ENCODE data around the gene MIS18A. TPM values are rescaled to one million over a fixed set of nuclear protein-coding genes. Genes with fewer than 3 reads are reported as not detected.

Gene MIS18A
- total RNA-seq, 1 experiment from 2014 or later, result 55.9 TPM

- H3K36me3 Mint-ChIP-seq, result peaks cover 71% of the 10 kb centered on the region
- POLR2A ChIA-PET, result no interaction called here
Observed at GRCh38 chr21:32317726-32318125, 38.9 kb upstream of the MIS18A start.

DNA sequence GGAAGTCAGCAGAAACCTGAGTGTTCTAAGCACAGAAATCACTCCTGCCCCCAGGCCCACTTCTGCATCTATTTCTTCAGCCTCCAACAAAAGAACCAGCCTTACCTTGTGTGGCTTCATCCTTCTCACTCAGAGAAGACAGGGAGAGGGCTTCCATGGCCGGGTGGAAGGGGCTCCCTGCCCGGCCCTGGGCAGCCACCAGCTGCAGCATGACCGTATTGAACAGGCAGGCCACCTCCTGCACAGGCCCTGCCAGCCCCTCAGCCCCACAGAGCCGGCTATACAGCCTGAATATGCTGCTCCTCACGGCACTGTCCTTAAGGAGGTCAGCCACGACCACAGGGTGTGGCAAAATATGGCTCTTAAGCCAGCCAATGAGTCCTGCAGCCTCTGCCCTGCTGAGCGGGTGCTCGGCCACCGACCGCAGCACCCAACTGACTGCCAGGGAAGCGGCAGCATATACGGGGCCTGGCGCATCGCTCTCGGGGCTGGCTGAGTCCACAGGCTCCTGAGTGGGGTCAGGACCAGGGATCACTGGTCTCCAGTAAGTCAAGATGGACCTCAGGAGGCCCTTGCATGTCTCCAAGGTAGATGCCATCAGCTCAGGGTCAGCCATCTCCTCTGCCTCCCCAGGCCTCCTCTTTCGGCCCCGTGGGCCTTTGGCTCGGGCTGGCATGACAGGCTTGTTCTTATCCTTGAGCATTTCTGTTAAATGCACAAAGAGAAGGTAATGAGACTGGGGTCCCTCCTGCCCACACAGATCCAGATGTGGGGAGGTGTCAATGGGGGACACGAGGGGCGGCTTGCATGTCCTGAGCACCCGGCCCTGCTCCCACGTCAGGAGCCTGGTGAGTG lies 37.7 kb upstream of the MIS18A start:
- DNase-seq (ENCODE audit: low spot score) (no peak), ATAC-seq (no peak)
- Mint-ChIP-seq H3K9me3 (no peaks in the 10 kb centered on the region), H3K36me3 (peaks cover 62% of the 10 kb centered on the region), H3K27ac (no peak overlapping the region), H3K27me3 (ENCODE audit: low read depth) (no peaks in the 10 kb centered on the region), H3K4me1 (no peaks in the 10 kb centered on the region), H3K4me3 (no peak overlapping the region)
- ChIA-PET POLR2A (no interaction called here), CTCF (interaction anchor here (0.6 to 1.4 kb wide), 2 partner anchors 10 to 122 kb away, joined by 3 to 9 read pairs; no protein-coding TSS in a partner anchor)
- TF ChIP-seq IRF2 (CRISPR knock-in tag; IDR thresholded peaks at IDR 0.05; ENCODE audit: borderline replicate concordance, low read depth), result no peak
- TF ChIP-seq KAT7 (CRISPR knock-in tag; IDR thresholded peaks at IDR 0.05; ENCODE audit: borderline replicate concordance), result no peak
- TF ChIP-seq ELF4 (CRISPR knock-in tag; IDR thresholded peaks at IDR 0.05; ENCODE audit: low read depth), result no peak
- no peak for TF ChIP-seq MXD4 (CRISPR knock-in tag; IDR thresholded peaks at IDR 0.05; ENCODE audit: borderline replicate concordance)
- no peak for TF ChIP-seq ZMAT4 (CRISPR knock-in tag; IDR thresholded peaks at IDR 0.05)
- no peak for TF ChIP-seq NR3C1 (CRISPR knock-in tag; conservative IDR thresholded peaks at IDR 0.05; ENCODE audit: low read depth)
- TF ChIP-seq TCF7 (CRISPR knock-in tag; IDR thresholded peaks at IDR 0.05; ENCODE audit: low read depth), result no peak
- TF ChIP-seq TEAD4 (CRISPR knock-in tag; IDR thresholded peaks at IDR 0.05), result no peak
- no peak for TF ChIP-seq JAZF1 (CRISPR knock-in tag; IDR thresholded peaks at IDR 0.05)
- TF ChIP-seq E2F5 (CRISPR knock-in tag; IDR thresholded peaks at IDR 0.05), result no peak
- no peak for TF ChIP-seq ZNF423 (CRISPR knock-in tag; IDR thresholded peaks at IDR 0.05)
- TF ChIP-seq SP1 (CRISPR knock-in tag; conservative IDR thresholded peaks at IDR 0.05), result no peak
- TF ChIP-seq ZNF263 (CRISPR knock-in tag; IDR thresholded peaks at IDR 0.05; ENCODE audit: low read depth), result no peak
- TF ChIP-seq, protein P1, sequence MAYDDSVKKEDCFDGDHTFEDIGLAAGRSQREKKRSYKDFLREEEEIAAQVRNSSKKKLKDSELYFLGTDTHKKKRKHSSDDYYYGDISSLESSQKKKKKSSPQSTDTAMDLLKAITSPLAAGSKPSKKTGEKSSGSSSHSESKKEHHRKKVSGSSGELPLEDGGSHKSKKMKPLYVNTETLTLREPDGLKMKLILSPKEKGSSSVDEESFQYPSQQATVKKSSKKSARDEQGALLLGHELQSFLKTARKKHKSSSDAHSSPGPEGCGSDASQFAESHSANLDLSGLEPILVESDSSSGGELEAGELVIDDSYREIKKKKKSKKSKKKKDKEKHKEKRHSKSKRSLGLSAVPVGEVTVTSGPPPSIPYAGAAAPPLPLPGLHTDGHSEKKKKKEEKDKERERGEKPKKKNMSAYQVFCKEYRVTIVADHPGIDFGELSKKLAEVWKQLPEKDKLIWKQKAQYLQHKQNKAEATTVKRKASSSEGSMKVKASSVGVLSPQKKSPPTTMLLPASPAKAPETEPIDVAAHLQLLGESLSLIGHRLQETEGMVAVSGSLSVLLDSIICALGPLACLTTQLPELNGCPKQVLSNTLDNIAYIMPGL (CRISPR knock-in tag; IDR thresholded peaks at IDR 0.05), result no peak
- TF ChIP-seq ZNF396 (CRISPR knock-in tag; IDR thresholded peaks at IDR 0.05; ENCODE audit: borderline replicate concordance), result no peak
- TF ChIP-seq ZNF232 (CRISPR knock-in tag; IDR thresholded peaks at IDR 0.05), result no peak

More at GRCh38 chr21:32317726-32318125, 38.9 kb upstream of the MIS18A start:
- Mint-ChIP-seq H3K27ac (no peak overlapping the region), H3K9me3 (no peaks in the 10 kb centered on the region), H3K27me3 (ENCODE audit: low read depth) (no peaks in the 10 kb centered on the region), H3K4me3 (no peak overlapping the region), H3K4me1 (no peaks in the 10 kb centered on the region)
- DNase-seq (ENCODE audit: low spot score) (no peak), ATAC-seq (no peak)
- CTCF ChIA-PET, result interaction anchor here (0.6 kb wide), 1 partner anchor 121 kb away, joined by 3 read pairs; no protein-coding TSS in a partner anchor
- no peak for TF ChIP-seq SMAD4 (CRISPR knock-in tag; IDR thresholded peaks at IDR 0.05)
- TF ChIP-seq FOXP1 (CRISPR knock-in tag; IDR thresholded peaks at IDR 0.05; ENCODE audit: borderline replicate concordance), result no peak
- no peak for TF ChIP-seq ARID4B (CRISPR knock-in tag; IDR thresholded peaks at IDR 0.05; ENCODE audit: borderline replicate concordance)
- TF ChIP-seq, protein P2, sequence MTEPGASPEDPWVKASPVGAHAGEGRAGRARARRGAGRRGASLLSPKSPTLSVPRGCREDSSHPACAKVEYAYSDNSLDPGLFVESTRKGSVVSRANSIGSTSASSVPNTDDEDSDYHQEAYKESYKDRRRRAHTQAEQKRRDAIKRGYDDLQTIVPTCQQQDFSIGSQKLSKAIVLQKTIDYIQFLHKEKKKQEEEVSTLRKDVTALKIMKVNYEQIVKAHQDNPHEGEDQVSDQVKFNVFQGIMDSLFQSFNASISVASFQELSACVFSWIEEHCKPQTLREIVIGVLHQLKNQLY (CRISPR knock-in tag; IDR thresholded peaks at IDR 0.05), result no peak
- no peak for TF ChIP-seq RELA (CRISPR knock-in tag; IDR thresholded peaks at IDR 0.05; ENCODE audit: borderline replicate concordance)
- TF ChIP-seq, protein P3, sequence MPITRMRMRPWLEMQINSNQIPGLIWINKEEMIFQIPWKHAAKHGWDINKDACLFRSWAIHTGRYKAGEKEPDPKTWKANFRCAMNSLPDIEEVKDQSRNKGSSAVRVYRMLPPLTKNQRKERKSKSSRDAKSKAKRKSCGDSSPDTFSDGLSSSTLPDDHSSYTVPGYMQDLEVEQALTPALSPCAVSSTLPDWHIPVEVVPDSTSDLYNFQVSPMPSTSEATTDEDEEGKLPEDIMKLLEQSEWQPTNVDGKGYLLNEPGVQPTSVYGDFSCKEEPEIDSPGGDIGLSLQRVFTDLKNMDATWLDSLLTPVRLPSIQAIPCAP (CRISPR knock-in tag; IDR thresholded peaks at IDR 0.05), result no peak
- TF ChIP-seq JAZF1 (CRISPR knock-in tag; IDR thresholded peaks at IDR 0.05), result no peak

Measured in WTC11 (cell line).